Esophagus muscularis mucosa (tissue), 4 donors: ENCODE data around the gene DRD1.

Source experiments
- CTCF ChIP-seq, 3 experiments: fragments of 200-600 bp in 2 of 3; fragments of 450-650 bp in 1 of 3; sonication (generic) in 2 of 3; IDR thresholded peaks; one replicate each; pipeline ENCODE4 v1.5.1; 2017 to 2019; ENCODE audit warnings: antibody characterized with exemption in 3 of 3, mild to moderate bottlenecking in 2 of 3, moderate library complexity in 1 of 3
- EP300 ChIP-seq: sonication (generic); formaldehyde crosslinking; IDR thresholded peaks from one replicate; pipeline ENCODE4 v1.6.1; 2017; ENCODE audit warnings: antibody characterized with exemption
- POLR2A ChIP-seq: fragments of 450-650 bp; IDR thresholded peaks from one replicate; pipeline ENCODE4 v1.6.1; 2017; ENCODE audit warnings: antibody characterized with exemption, moderate library complexity, mild to moderate bottlenecking, low read depth
- POLR2AphosphoS5 ChIP-seq, 2 donors: sonication (generic); formaldehyde crosslinking; IDR thresholded peaks; one replicate each; pipeline ENCODE4 v1.6.1; 2017; ENCODE audit warnings: antibody characterized with exemption in 2 of 2

GRCh38 chr5:175469916-175470315, 25.9 kb upstream of the DRD1 start:
- no peak for TF ChIP-seq POLR2AphosphoS5 (IDR thresholded peaks at IDR 0.05)
- no peak for TF ChIP-seq CTCF (IDR thresholded peaks at IDR 0.05)
- TF ChIP-seq POLR2A = no peak
- TF ChIP-seq EP300 = no peak
